H9 (cell line): Measurements from ENCODE around the gene SLC6A18. TPM values are rescaled to one million over a fixed set of nuclear protein-coding genes. Genes with fewer than 3 reads are reported as not detected.

Experiments
- DNase-seq: peaks from one replicate; pipeline ENCODE4 v3.0.0-alpha.2; 2017
- H2AFZ ChIP-seq: one replicate; pipeline ENCODE4 v1.6.1; 2013; ENCODE audit warnings: mild to moderate bottlenecking, low read length, control low read depth, moderate library complexity
- H2AK5ac ChIP-seq: 2 replicates; pipeline ENCODE4 v1.6.1; 2013; ENCODE audit warnings: low read length, control low read depth, mixed read lengths; ENCODE audit not compliant: insufficient read length
- H2BK120ac ChIP-seq: one replicate; pipeline ENCODE4 v1.6.1; 2013; ENCODE audit warnings: low read depth, mild to moderate bottlenecking, low read length, control low read depth, inconsistent platforms; ENCODE audit not compliant: poor library complexity, severe bottlenecking
- H2BK12ac ChIP-seq: 2 replicates; pipeline ENCODE4 v1.6.1; 2013; ENCODE audit warnings: low read length, control low read depth, mixed read lengths, low read depth; ENCODE audit not compliant: insufficient read length
- H2BK15ac ChIP-seq: 2 replicates; pipeline ENCODE4 v1.6.1; 2013; ENCODE audit warnings: low read depth, low read length, control low read depth
- H2BK20ac ChIP-seq: one replicate; pipeline ENCODE4 v1.6.1; 2013; ENCODE audit warnings: low read depth, mild to moderate bottlenecking, low read length, control low read depth, inconsistent platforms; ENCODE audit not compliant: poor library complexity, severe bottlenecking
- H2BK5ac ChIP-seq: 2 replicates; pipeline ENCODE4 v1.6.1; 2013; ENCODE audit warnings: low read length, control low read depth, mixed read lengths; ENCODE audit not compliant: insufficient read length
- H3K14ac ChIP-seq: 2 replicates; pipeline ENCODE4 v1.6.1; 2013; ENCODE audit warnings: low read length, control low read depth; ENCODE audit not compliant: insufficient read depth
- H3K18ac ChIP-seq: 2 replicates; pipeline ENCODE4 v1.6.1; 2013; ENCODE audit warnings: low read depth, mild to moderate bottlenecking, mixed read lengths, low read length, control low read depth; ENCODE audit not compliant: insufficient read length
- H3K23ac ChIP-seq: 2 replicates; pipeline ENCODE4 v1.6.1; 2013; ENCODE audit warnings: low read length, control low read depth, mixed read lengths, low read depth; ENCODE audit not compliant: insufficient read length
- H3K23me2 ChIP-seq: 2 replicates; pipeline ENCODE4 v1.6.1; 2013; ENCODE audit warnings: low read depth, mild to moderate bottlenecking, mixed read lengths, low read length, control low read depth; ENCODE audit not compliant: insufficient read length, poor library complexity, severe bottlenecking
- H3K27ac ChIP-seq: 2 replicates; pipeline ENCODE4 v1.5.1; 2013; ENCODE audit warnings: low read length, control low read depth, mixed read lengths, low read depth; ENCODE audit not compliant: insufficient read length
- H3K27me3 ChIP-seq: 2 replicates; pipeline ENCODE4 v1.6.1; 2013; ENCODE audit warnings: low read length, control low read depth, inconsistent platforms; ENCODE audit not compliant: insufficient read depth
- H3K4ac ChIP-seq: 2 replicates; pipeline ENCODE4 v1.6.1; 2013; ENCODE audit warnings: low read depth, mild to moderate bottlenecking, control low read depth, inconsistent platforms, low read length, moderate library complexity
- H3K4me1 ChIP-seq: 2 replicates; pipeline ENCODE4 v1.6.1; 2013; ENCODE audit warnings: low read length, control low read depth, inconsistent platforms; ENCODE audit not compliant: insufficient read depth
- H3K4me2 ChIP-seq: 2 replicates; pipeline ENCODE4 v1.6.1; 2013; ENCODE audit warnings: low read length, control low read depth, mixed read lengths; ENCODE audit not compliant: insufficient read length, insufficient read depth
- H3K56ac ChIP-seq: 2 replicates; pipeline ENCODE4 v1.6.1; 2013; ENCODE audit warnings: low read depth, mild to moderate bottlenecking, mixed read lengths, low read length, control low read depth; ENCODE audit not compliant: insufficient read length
- H3K79me1 ChIP-seq: 2 replicates; pipeline ENCODE4 v1.6.1; 2013; ENCODE audit warnings: low read depth, mild to moderate bottlenecking, moderate library complexity, low read length, control low read depth, inconsistent platforms; ENCODE audit not compliant: insufficient read depth, poor library complexity, severe bottlenecking
- H3K79me2 ChIP-seq: 2 replicates; pipeline ENCODE4 v1.6.1; 2013; ENCODE audit warnings: low read length, control low read depth, inconsistent platforms; ENCODE audit not compliant: insufficient read depth
- H3K9ac ChIP-seq: 2 replicates; pipeline ENCODE4 v1.6.1; 2013; ENCODE audit warnings: low read length, control low read depth, mixed read lengths; ENCODE audit not compliant: insufficient read length; ENCODE audit errors: extremely low read depth
- H3K9me3 ChIP-seq: one replicate; pipeline ENCODE4 v1.6.1; 2013; ENCODE audit warnings: low read depth, low read length, inconsistent platforms; ENCODE audit not compliant: control insufficient read depth
- H3T11ph ChIP-seq: one replicate; pipeline ENCODE4 v1.6.1; 2013; ENCODE audit warnings: mild to moderate bottlenecking, low read length, control low read depth, inconsistent platforms
- H4K20me1 ChIP-seq: one replicate; pipeline ENCODE4 v1.6.1; 2013; ENCODE audit not compliant: control insufficient read depth, insufficient read length, insufficient read depth
- H4K5ac ChIP-seq: 2 replicates; pipeline ENCODE4 v1.6.1; 2013; ENCODE audit warnings: low read depth, mild to moderate bottlenecking, mixed read lengths, low read length, control low read depth; ENCODE audit not compliant: insufficient read length
- H4K8ac ChIP-seq: replicated peaks from 2 replicates; pipeline ENCODE4 v1.6.1; 2013; ENCODE audit warnings: low read length, control low read depth, mixed read lengths, low read depth; ENCODE audit not compliant: insufficient read length
- H4K91ac ChIP-seq: 2 replicates; pipeline ENCODE4 v1.6.1; 2013; ENCODE audit warnings: low read depth, mild to moderate bottlenecking, moderate library complexity, mixed read lengths, low read length, control low read depth; ENCODE audit not compliant: insufficient read length
- H3K27ac Mint-ChIP-seq, 3 experiments: 2 replicates in 2 of 3; 3 replicates in 1 of 3; pipeline ENCODE4 v1.8.0; 2020 to 2021; ENCODE audit warnings: mixed read lengths in 3 of 3, mild to moderate bottlenecking in 1 of 3, moderate library complexity in 1 of 3
- H3K27me3 Mint-ChIP-seq: 2 replicates; pipeline ENCODE4 v1.8.0; 2021; ENCODE audit warnings: low read depth, mild to moderate bottlenecking, moderate library complexity, mixed read lengths
- H3K36me3 Mint-ChIP-seq, 3 experiments: 2 replicates in 2 of 3; 3 replicates in 1 of 3; pipeline ENCODE4 v1.8.0; 2020 to 2021; ENCODE audit warnings: low read depth in 3 of 3, mixed read lengths in 3 of 3; ENCODE audit not compliant: insufficient read depth in 1 of 3
- H3K4me1 Mint-ChIP-seq, 2 experiments: 2 replicates each; pipeline ENCODE4 v1.8.0; 2020; ENCODE audit warnings: mixed read lengths in 2 of 2
- H3K4me3 Mint-ChIP-seq, 2 experiments: 2 replicates in 1 of 2; 3 replicates in 1 of 2; pipeline ENCODE4 v1.8.0; 2020 to 2021; ENCODE audit warnings: mild to moderate bottlenecking in 2 of 2, mixed read lengths in 2 of 2, moderate library complexity in 1 of 2
- H3K9me3 Mint-ChIP-seq, 2 experiments: 2 replicates in 1 of 2; 3 replicates in 1 of 2; pipeline ENCODE4 v1.8.0; 2020; ENCODE audit warnings: mild to moderate bottlenecking in 2 of 2, mixed read lengths in 2 of 2, moderate library complexity in 1 of 2
- WGBS: extraction: QIAGEN DNeasy Blood & Tissue Kit; methylation state at CpG from one replicate; pipeline ENCODE4 v1.1.7; 2013; ENCODE audit warnings: missing lambda C conversion rate, low lambda C conversion rate, mixed read lengths; ENCODE audit not compliant: insufficient read length; ENCODE audit errors: extremely low coverage; 5-methylcytosine and 5-hydroxymethylcytosine counted together
- total RNA-seq: library from RNA; stranded (reverse); gene quantifications from 2 replicates; pipeline ENCODE4 v1.2.1, GENCODE V29; 2021
- TF ChIP-seq, protein P1 (sequence below): fragments of 200-600 bp; sonication (generic); conservative IDR thresholded peaks from 3 replicates; pipeline ENCODE4 v1.8.0; 2021; ENCODE audit warnings: antibody characterized with exemption, mild to moderate bottlenecking

SLC6A18 gene
- total RNA-seq, 1 experiment from 2014 or later, result not detected

DNA sequence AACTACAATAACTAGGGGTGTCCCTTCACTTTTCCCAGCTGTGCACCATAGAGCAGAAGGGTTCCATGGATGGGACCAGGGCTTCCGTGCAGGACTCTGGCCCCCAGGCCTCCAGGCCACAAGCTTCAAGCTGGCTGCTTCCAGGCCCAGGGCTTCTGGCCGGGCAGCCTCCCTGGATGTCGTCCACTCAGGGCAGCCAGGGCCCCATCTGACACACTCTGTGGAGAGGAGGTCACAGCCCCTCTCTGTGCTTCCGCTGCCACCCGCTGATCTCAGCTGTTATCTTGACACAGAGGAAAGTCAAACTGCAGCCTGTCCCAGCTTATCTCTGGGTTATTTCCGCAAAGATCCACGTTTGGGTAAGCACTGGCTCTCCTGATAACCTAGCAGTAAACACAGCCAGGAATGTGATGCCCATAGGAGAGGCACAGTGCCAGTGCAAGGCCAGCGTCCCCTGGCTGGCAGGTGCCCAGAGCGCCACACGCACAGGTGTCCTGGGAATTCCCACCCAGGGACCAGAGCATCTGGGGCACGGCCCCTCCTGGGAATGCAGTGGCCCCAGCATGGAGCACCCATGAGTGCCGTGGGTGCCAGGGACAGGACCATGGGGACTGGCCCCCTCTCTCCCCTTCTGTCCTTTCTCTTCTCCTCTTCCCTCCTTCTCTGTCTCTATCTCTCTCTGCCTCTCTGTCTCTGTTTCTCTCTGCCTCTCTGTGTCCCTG lies 39.4 kb upstream of the SLC6A18 start:
- H2BK15ac ChIP-seq, result no peak overlapping the region
- H2AK5ac ChIP-seq, result no peak overlapping the region
- Mint-ChIP-seq H3K9me3 (no peaks in the 10 kb centered on the region), H3K27me3 (peaks cover 8% of the 10 kb centered on the region), H3K4me1 (peaks cover 5 to 6% of the 10 kb centered on the region in 2 experiments; a peak in 2 of 4 replicates), H3K4me3 (no peak overlapping the region), H3K36me3 (no peaks in the 10 kb centered on the region), H3K27ac (peak overlapping the region in 1 of 3 experiments; percentile 50; a peak in 1 of 7 replicates)
- no peak overlapping the region for H2BK5ac ChIP-seq
- H3K9ac ChIP-seq, result no peak overlapping the region
- H3K79me1 ChIP-seq, result no peaks in the 10 kb centered on the region
- no peak overlapping the region for H3K56ac ChIP-seq
- H2BK20ac ChIP-seq, result no peak overlapping the region
- H3K79me2 ChIP-seq, result no peaks in the 10 kb centered on the region
- H4K8ac ChIP-seq, result no peak overlapping the region
- H3K14ac ChIP-seq, result no peak overlapping the region
- no peak overlapping the region for H3K27ac ChIP-seq
- no peak overlapping the region for H3K23ac ChIP-seq
- no peaks in the 10 kb centered on the region for H3K27me3 ChIP-seq
- no peaks in the 10 kb centered on the region for H3K9me3 ChIP-seq
- H2BK12ac ChIP-seq, result no peak overlapping the region
- no peaks in the 10 kb centered on the region for H3K4me1 ChIP-seq
- TF ChIP-seq, protein P1, sequence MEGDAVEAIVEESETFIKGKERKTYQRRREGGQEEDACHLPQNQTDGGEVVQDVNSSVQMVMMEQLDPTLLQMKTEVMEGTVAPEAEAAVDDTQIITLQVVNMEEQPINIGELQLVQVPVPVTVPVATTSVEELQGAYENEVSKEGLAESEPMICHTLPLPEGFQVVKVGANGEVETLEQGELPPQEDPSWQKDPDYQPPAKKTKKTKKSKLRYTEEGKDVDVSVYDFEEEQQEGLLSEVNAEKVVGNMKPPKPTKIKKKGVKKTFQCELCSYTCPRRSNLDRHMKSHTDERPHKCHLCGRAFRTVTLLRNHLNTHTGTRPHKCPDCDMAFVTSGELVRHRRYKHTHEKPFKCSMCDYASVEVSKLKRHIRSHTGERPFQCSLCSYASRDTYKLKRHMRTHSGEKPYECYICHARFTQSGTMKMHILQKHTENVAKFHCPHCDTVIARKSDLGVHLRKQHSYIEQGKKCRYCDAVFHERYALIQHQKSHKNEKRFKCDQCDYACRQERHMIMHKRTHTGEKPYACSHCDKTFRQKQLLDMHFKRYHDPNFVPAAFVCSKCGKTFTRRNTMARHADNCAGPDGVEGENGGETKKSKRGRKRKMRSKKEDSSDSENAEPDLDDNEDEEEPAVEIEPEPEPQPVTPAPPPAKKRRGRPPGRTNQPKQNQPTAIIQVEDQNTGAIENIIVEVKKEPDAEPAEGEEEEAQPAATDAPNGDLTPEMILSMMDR, result no peak
- H3K23me2 ChIP-seq, result no peaks in the 10 kb centered on the region
- no peak overlapping the region for H4K91ac ChIP-seq
- no CpG with 5 or more reads among the region's 12 CpGs for WGBS
- no peak for DNase-seq
- no peak overlapping the region for H2BK120ac ChIP-seq
- H4K20me1 ChIP-seq, result no peaks in the 10 kb centered on the region
- no peak overlapping the region for H3K4me2 ChIP-seq
- H4K5ac ChIP-seq, result no peak overlapping the region
- no peak overlapping the region for H3K4ac ChIP-seq
- no peak overlapping the region for H2AFZ ChIP-seq
- H3T11ph ChIP-seq, result no peak overlapping the region
- no peak overlapping the region for H3K18ac ChIP-seq
